Left ventricle myocardium superior (tissue), 1 donor: ENCODE data around the gene ABLIM3. TPM values are rescaled to one million over a fixed set of nuclear protein-coding genes. Genes with fewer than 3 reads are reported as not detected.
A peak's percentile ranks its signal among the peaks of the same experiment; 100 is the strongest.
"Not testable (repeated sequence)": the region's sequence is repeated elsewhere in the genome, so short reads cannot be mapped to it uniquely, and the experiment has no call there.

Experiments
- ATAC-seq: fragments of 200-7000 bp; cut with Tn5 transposase; one replicate; pipeline ENCODE4 v1.9.1; 2020; ENCODE audit warnings: mild to moderate bottlenecking, moderate library complexity
- DNase-seq: peaks from one replicate; pipeline ENCODE4 v3.0.0-alpha.2; 2020
- intact Hi-C: fragments of 100-400 bp; cut with micrococcal nuclease; formaldehyde crosslinking; loops from one replicate; pipeline ENCODE4 v1.11.0; 2022
- total RNA-seq: library from RNA; stranded (reverse); fragmentation: NEBNext Ultra II Directional; extraction: Animal tissue kit (Norgen Biotek cat#: 25700); gene quantifications from one replicate; pipeline ENCODE4 v1.2.1, GENCODE V29; 2021
- donor health status: DM: no; HTN: yes; CAD: no; lungs with severe emphysema.

Gene ABLIM3
- total RNA-seq, 1 donor from 2014 or later, result 130 TPM

GRCh38 chr5:149265597-149265996 is 124.3 kb downstream of the ABLIM3 start:
- intact Hi-C loops, result loop anchor here (10.0 kb wide), 2 partner anchors 49 to 99 kb away; no protein-coding TSS in a partner anchor
- ATAC-seq, result peak; percentile 54
- no peak for DNase-seq

- DNase-seq, result no peak
- no peak for ATAC-seq
- intact Hi-C loops, result loop anchor here (10.0 kb wide), 2 partner anchors 47 to 97 kb away; no protein-coding TSS in a partner anchor
These were observed 126.1 kb downstream of the ABLIM3 start for GRCh38 chr5:149267241-149267973.

- no peak for ATAC-seq
- intact Hi-C loops, result loop anchor here (10.0 kb wide), 2 partner anchors 46 to 96 kb away; no protein-coding TSS in a partner anchor
- no peak for DNase-seq
These were observed 127.8 kb downstream of the ABLIM3 start for GRCh38 chr5:149268928-149269557.

GRCh38 chr5:149271195-149271715 is 130.0 kb downstream of the ABLIM3 start:
- intact Hi-C loops, result no loop called here
- DNase-seq (no peak), ATAC-seq (no peak)

GRCh38 chr5:149271716-149272563 is 130.6 kb downstream of the ABLIM3 start, which contains the start of gene AFAP1L1:
Gene AFAP1L1 (plus strand): TSS chr5:149271859. CDS start chr5:149271969, 110 bp downstream.
- DNase-seq, result peak; percentile 87
- intact Hi-C loops, result no loop called here
- peak; percentile 90 for ATAC-seq

- ATAC-seq, result peak; percentile 10
- intact Hi-C loops, DNase-seq: not testable (repeated sequence)
These were observed 131.5 kb downstream of the ABLIM3 start for GRCh38 chr5:149272781-149273180.

- DNase-seq (no peak), ATAC-seq (peak; percentile 8)
- intact Hi-C loops, result no loop called here
These were observed 131.9 kb downstream of the ABLIM3 start for GRCh38 chr5:149273237-149273636.

- intact Hi-C loops, result no loop called here
- ATAC-seq (no peak), DNase-seq (no peak)
These were observed 132.7 kb downstream of the ABLIM3 start for GRCh38 chr5:149273950-149274349.

GRCh38 chr5:149274939-149275338 is 133.6 kb downstream of the ABLIM3 start:
- ATAC-seq, result no peak
- no peak for DNase-seq
- intact Hi-C loops, result no loop called here

- no peak for DNase-seq
- no peak for ATAC-seq
- intact Hi-C loops, result no loop called here
These were observed 136.5 kb downstream of the ABLIM3 start for GRCh38 chr5:149277801-149278200.

- ATAC-seq (no peak), DNase-seq (no peak)
These were observed 137.3 kb downstream of the ABLIM3 start for GRCh38 chr5:149278451-149279210.

GRCh38 chr5:149279661-149280060 is 138.4 kb downstream of the ABLIM3 start:
- intact Hi-C loops, result no loop called here
- ATAC-seq (no peak), DNase-seq (no peak)

More at GRCh38 chr5:149278451-149279210, 137.3 kb downstream of the ABLIM3 start:
- intact Hi-C loops, result no loop called here

- ATAC-seq, result no peak
These were observed 138.8 kb downstream of the ABLIM3 start for GRCh38 chr5:149280124-149280523.

GRCh38 chr5:149280802-149281201 is 139.5 kb downstream of the ABLIM3 start:
- intact Hi-C loops, result no loop called here
- ATAC-seq (peak; percentile 69), DNase-seq (peak; percentile 60)

More at GRCh38 chr5:149280124-149280523, 138.8 kb downstream of the ABLIM3 start:
- intact Hi-C loops, result no loop called here
- DNase-seq, result no peak

GRCh38 chr5:149282027-149282965 is 141.0 kb downstream of the ABLIM3 start:
- intact Hi-C loops, result no loop called here
- ATAC-seq, result peak; percentile 65
- DNase-seq, result peak; percentile 63

GRCh38 chr5:149282966-149283332 is 141.7 kb downstream of the ABLIM3 start:
- ATAC-seq (no peak), DNase-seq (no peak)
- intact Hi-C loops, result no loop called here

GRCh38 chr5:149283626-149284480 is 142.6 kb downstream of the ABLIM3 start:
- intact Hi-C loops, result no loop called here
- DNase-seq, result no peak
- peak; percentile 13 for ATAC-seq
